Stimulated activated CD8-positive, alpha-beta memory T cell treated with anti-CD3 and anti-CD28 coated beads, Interleukin-7, amount 100 ng/mL, for 48 hours (primary cell): ENCODE data around the gene EOLA1.
"Not testable (repeated sequence)": the region's sequence is repeated elsewhere in the genome, so short reads cannot be mapped to it uniquely, and the experiment has no call there.

ENCODE experiments used
- DNase-seq, 2 donors: peaks; one replicate each; pipeline ENCODE4 v3.0.0-alpha.2; 2020; ENCODE audit warnings: low read depth in 1 of 2; ENCODE audit errors: extremely low read depth in 1 of 2

Gene EOLA1

GRCh38 chrX:149540621-149541520, at the start of gene EOLA1:
TSS of gene EOLA1 (plus strand) at chrX:149541012. CDS start at chrX:149545631, 4,619 bp downstream.
- DNase-seq = peak; percentile 66 to 88

DNA sequence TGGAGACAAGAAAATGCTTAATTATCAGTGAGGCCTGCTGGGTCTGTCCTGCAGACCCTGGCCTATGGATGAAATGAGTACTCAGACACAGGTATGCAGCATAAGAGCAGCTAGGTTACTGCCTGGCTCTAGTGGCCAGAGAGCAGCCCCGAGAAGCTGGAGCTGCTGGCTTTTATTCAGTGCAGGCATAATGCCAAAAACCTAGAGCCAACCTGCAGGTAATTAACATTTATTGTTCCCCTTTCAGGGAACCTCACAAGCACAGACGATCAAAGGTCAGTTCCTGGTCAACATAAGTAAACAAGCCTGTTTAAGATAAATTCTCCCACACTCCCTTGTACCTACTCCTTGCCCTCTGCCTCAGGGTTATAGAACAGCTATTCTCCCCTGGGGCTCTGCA, 49.0 kb upstream of the EOLA1 start:
- no peak for DNase-seq

DNA sequence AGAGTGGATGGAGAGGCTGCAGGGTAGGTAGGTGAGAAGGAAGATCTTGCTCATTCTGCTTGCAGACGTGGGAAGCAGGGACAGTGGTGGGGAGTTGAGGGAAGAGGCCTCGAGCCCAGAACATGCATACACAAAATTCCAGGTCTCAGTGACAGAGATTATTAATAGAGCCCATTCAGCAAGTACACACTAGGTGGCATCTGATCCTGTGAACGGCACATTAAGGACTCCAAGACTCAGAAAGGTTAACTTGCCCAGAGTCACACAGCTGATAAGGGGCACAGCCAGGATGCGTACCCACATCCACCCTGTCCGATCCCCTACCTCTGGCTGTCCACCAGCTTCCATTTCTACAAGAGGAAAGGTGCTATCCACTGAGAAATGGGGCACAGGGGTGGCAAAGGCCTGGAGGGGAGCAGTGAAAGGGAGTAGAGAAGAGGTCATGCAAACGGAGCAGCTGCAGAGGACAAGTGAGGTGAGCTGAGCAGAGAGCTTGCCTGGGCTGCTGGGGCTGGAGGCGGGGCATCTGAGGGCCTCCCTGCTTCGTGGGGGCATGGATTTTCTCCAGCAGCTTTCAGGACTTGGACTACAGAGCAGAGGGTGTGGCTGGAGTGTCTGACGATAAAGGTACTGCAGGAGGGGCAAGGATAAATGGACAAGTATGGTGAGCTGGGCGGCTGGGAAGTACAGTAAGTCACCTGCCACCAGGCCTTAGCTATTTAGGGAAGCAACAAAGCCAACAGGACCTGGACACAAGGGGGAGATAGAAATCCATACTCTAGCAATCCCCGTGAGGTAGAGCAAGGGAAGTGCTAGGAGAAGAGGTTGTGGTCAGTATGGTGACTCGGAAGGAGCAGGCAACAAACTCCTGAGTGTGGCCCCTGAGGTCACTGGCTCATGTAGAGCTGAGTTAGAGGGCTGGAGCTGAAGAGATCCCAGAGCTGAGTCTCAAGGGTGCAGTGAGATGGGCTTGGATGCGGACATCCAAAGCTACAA, 46.9 kb upstream of the EOLA1 start:
- DNase-seq = no peak

DNA sequence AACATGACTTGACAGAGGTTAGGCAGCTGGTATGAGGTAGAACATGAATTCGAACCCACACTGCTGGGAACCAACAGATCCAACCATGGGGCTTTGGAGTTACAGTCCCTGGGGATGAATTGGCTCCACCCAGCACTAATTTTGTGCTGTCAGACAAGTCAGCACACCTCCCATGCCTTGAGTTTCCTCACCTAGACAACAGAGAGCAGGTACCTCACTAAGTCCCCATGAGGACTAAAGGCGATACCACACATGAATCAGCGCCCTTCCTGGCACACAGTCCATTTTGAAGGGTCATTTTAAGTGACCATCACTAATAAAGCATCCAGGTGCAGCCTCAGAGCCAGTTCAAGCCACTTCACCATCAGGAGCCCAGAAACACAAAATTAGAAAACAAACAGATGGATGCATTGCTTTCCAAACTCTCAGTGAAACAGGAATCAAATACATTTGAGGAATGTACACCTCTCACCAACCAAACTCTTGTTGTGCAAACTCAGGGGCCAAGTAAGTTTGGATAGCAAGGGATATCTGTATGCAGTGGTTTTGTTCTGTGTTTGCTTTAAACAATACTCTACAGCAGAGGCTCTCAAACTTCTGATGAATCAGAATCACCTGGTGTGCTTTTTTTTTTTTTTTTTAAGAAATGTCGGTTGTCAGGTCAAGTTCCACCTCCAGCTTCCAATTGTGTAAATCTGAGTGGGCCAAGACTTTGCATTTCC, 45.8 kb upstream of the EOLA1 start:
- DNase-seq = no peak

DNA sequence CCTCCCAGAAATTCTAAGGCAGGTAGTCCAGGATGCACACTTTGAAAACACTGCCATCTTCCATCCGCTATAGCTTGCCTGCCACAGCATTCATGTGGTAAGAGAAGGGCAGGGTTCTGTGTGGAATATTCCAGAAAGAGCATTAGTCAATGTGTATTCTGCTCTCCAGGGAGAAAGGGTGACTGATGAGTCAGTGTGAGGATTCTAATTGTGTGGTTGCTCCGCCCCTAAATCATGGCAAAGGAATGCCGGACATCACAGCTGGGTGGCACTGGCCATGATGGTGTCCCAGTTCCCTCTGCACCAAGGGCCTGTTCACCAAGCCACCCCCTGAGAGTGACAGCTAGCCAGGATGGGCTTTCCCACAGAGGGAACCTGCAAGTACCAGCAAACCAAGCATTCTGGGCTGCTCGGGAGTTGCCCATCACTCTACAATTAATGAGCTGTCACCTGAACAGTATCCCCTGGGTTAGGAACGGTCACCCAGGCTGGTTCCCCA, 45.2 kb upstream of the EOLA1 start:
- no peak for DNase-seq

DNA sequence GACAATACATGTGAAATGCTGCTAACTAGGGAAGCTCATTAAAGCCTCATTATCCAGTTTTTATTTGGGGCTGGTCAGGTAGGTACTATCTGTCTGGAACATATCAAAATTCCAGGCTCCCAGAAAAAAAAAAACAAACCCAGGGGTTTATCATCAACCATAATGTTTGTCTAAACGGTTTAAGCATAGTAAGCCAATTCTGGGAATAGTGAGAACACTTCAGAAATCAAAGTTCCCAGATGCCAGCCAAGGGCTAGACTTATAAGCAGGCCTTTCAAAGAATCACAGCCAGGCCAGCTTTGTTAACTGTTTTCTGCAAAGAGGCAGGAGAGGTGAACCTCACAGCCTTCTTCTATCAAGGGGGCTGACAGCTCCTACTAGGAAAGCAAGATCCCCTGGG, 43.8 kb upstream of the EOLA1 start:
- DNase-seq = no peak

GRCh38 chrX:149497626-149498025, 43.2 kb upstream of the EOLA1 start:
- no peak for DNase-seq

DNA sequence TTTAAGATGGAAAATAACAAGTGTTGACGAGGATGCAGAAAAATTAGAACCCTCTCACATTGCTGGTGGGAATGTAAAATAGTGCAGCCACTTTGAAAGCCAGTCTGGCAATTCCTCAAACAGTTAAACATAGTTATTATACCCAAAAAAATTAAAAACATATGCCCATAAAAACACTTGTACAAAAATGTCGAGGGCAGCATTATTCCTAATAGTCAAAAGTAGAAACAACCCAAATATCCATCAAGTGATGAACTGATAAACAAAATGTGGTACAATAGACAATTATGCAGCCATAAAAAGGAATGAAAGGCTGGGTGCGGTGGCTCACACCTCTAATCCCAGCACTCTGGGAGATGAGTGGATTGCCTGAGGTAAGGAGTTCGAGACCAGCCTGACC, 42.0 kb upstream of the EOLA1 start:
- no peak for DNase-seq

DNA sequence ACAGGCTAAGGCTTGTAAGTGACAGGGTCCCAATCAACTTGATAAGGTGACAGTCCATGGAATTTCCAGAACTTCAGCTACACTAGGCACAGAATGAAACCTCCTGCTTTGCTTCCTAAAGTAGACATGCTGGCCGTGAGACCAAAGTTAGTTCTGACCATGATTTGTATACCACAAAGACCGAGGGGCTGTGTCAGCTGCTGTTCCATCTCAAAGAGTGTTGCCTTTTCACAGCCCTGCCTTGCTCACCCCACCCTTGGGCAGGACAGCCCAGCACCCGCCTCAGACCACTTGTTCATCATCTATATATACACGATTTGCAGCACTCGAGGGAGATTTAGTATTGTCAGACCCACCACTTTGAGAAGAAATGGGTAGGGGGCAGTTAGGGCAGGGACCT, 41.0 kb upstream of the EOLA1 start:
- DNase-seq = no peak

GRCh38 chrX:149502923-149503322, 37.9 kb upstream of the EOLA1 start:
- not testable (repeated sequence) for DNase-seq

DNA sequence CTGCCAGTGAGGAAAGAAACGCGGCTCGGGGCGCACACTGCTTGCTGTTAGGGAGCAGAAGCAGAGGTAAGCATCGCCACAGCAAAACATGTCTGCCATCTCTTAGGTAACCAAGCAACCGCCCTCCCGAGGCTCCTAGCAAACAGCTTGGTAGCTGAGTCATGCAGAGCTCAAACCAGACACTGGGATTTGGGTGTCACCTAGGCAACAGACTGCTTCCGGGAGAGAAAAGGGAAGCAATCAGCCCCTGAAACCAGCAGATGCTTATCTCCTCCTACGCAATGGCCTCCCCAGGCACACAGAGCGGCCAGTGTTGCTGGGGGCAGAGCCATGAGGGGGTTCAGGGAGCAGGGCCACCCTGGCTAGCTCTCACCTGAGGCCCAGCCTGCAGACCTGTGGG, 37.4 kb upstream of the EOLA1 start:
- peak; percentile 28 to 57 for DNase-seq

GRCh38 chrX:149504226-149504914, 36.4 kb upstream of the EOLA1 start:
- peak; percentile 35 to 54 for DNase-seq

GRCh38 chrX:149504915-149505651, 35.7 kb upstream of the EOLA1 start, which contains the start of gene IDS:
TSS of gene IDS (minus strand) at chrX:149505306. CDS start at chrX:149505137, 169 bp downstream.
- DNase-seq = peak; percentile 67 to 84

- no peak for DNase-seq
Observed at GRCh38 chrX:149505671-149506070, 35.1 kb upstream of the EOLA1 start.

- DNase-seq = no peak
Observed at GRCh38 chrX:149506349-149506748, 34.5 kb upstream of the EOLA1 start.

- DNase-seq = no peak
Observed at GRCh38 chrX:149508467-149508866, 32.3 kb upstream of the EOLA1 start.

DNA sequence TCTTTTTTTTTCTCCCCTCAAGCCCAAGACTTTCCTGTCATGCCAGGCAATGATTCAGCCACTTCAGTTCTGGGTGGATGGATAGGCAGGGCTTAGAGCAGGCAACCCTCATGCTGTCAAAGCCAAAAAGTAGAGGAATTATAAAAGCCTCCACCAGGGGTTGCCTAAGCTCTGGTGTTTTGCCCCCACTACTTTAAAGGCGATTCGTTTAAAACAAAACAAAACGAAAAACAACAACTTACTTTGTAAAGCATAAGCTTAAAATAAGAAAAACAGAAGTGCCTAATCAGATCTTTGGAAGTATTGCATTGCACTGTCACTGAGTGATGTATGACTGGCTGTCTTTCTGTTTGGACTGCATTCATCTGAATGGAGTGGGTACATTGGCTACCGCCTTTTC, 30.4 kb upstream of the EOLA1 start:
- DNase-seq = no peak

- DNase-seq = no peak
Observed at GRCh38 chrX:149511081-149511480, 29.7 kb upstream of the EOLA1 start.

- peak in 1 of 2 donors; percentile 18 for DNase-seq
Observed at GRCh38 chrX:149512225-149512885, 28.5 kb upstream of the EOLA1 start.
